Measurements from ENCODE around the gene ADAMTSL3.

DNA sequence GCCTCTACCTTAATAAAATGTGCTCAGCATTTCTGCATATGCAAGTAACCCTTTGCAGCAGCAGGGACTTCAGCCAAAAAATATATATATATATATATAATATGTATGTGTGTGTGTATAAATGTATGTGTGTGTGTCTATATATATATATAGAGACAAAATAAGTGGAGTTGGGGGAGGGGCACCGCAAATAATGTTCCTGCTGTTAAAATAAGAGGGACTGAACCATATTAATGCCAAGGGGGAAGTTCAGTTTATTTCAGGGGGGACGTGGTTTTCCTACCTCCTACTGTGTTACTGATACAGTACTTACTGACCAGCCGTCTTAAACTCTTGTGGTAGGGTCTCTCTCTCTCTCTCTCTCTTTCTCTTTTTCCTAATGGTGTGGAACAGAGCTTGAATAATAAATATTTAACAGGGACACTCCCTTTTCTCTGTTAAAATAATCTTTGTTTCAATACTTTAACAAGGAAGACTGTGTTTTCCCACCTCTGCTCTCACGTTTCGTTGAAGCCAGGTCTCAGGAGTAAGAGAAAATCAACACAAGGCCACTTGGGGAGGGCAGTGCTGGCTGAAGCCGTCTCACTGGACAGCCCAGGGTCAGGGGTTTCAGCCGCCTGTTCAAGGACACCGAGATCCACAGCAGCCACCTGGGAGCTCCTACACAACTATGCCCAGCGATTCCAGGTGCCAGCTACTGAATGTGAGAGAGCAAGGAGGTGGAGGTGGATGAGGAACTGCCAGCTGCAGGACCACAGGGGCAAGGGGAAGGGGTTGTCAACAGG lies 42.8 kb upstream of the ADAMTSL3 start:
- TF ChIP-seq CTCF (IDR thresholded peaks at IDR 0.05) (no peak), POLR2A (IDR thresholded peaks at IDR 0.05) (no peak)

Data from heart left ventricle (tissue), 13 donors.